ENCODE measurements around the gene ECT2L.
"Not testable (repeated sequence)": the region's sequence is repeated elsewhere in the genome, so short reads cannot be mapped to it uniquely, and the experiment has no call there.

The ECT2L gene

GRCh38 chr6:138920906-138921305 lies 125.0 kb downstream of the ECT2L start:
- in situ Hi-C loops (cut with MboI; ENCODE audit: low sequenced_read_pairs): no loop called here

GRCh38 chr6:138923561-138923960 lies 127.7 kb downstream of the ECT2L start:
- in situ Hi-C loops (cut with MboI; ENCODE audit: low sequenced_read_pairs): no loop called here

- in situ Hi-C loops (cut with MboI; ENCODE audit: low sequenced_read_pairs): no loop called here
Measured at GRCh38 chr6:138925806-138926205, 129.9 kb downstream of the ECT2L start.

GRCh38 chr6:138926579-138926978 lies 130.7 kb downstream of the ECT2L start:
- in situ Hi-C loops (cut with MboI; ENCODE audit: low sequenced_read_pairs): no loop called here

- in situ Hi-C loops (cut with MboI; ENCODE audit: low sequenced_read_pairs): no loop called here
Measured at GRCh38 chr6:138931660-138932059, 135.8 kb downstream of the ECT2L start.

- in situ Hi-C loops (cut with MboI; ENCODE audit: low sequenced_read_pairs): not testable (repeated sequence)
Measured at GRCh38 chr6:138936873-138937272, 141.0 kb downstream of the ECT2L start.

GRCh38 chr6:138943089-138943625 lies 147.3 kb downstream of the ECT2L start:
- in situ Hi-C loops (cut with MboI; ENCODE audit: low sequenced_read_pairs): no loop called here

- in situ Hi-C loops (cut with MboI; ENCODE audit: low sequenced_read_pairs): no loop called here
Measured at GRCh38 chr6:138944412-138944811, 148.5 kb downstream of the ECT2L start.

- in situ Hi-C loops (cut with MboI; ENCODE audit: low sequenced_read_pairs): no loop called here
Measured at GRCh38 chr6:138945354-138945753, 149.5 kb downstream of the ECT2L start.

GRCh38 chr6:138948004-138948403 lies 152.1 kb downstream of the ECT2L start:
- in situ Hi-C loops (cut with MboI; ENCODE audit: low sequenced_read_pairs): no loop called here

- in situ Hi-C loops (cut with MboI; ENCODE audit: low sequenced_read_pairs): no loop called here
Measured at GRCh38 chr6:138948546-138949179, 152.8 kb downstream of the ECT2L start.

- in situ Hi-C loops (cut with MboI; ENCODE audit: low sequenced_read_pairs): no loop called here
Measured at GRCh38 chr6:138953451-138953850, 157.6 kb downstream of the ECT2L start.
